Caki2 (cell line): ENCODE measurements around the gene EPHA4. TPM values are rescaled to one million over a fixed set of nuclear protein-coding genes. Genes with fewer than 3 reads are reported as not detected.

ENCODE experiments used
- DNase-seq: peaks from one replicate; pipeline ENCODE4 v3.0.0-alpha.2; 2015; ENCODE audit warnings: low read depth
- in situ Hi-C: cut with HindIII; loops from 2 replicates; pipeline ENCODE4 v1.10.0; 2016; ENCODE audit warnings: low sequenced_read_pairs, low pct_unique_long_range_greater_than_20kb, mixed read lengths
- total RNA-seq: library from RNA; depleted of rRNA; stranded (reverse); fragments of >200 nt; shearing (Covaris generic); gene quantifications from 2 replicates; pipeline ENCODE4 v1.2.3, GENCODE V29; 2014; ENCODE audit warnings: low replicate concordance

Gene EPHA4
- total RNA-seq, 1 experiment from 2014 or later = 7.5 TPM

DNA sequence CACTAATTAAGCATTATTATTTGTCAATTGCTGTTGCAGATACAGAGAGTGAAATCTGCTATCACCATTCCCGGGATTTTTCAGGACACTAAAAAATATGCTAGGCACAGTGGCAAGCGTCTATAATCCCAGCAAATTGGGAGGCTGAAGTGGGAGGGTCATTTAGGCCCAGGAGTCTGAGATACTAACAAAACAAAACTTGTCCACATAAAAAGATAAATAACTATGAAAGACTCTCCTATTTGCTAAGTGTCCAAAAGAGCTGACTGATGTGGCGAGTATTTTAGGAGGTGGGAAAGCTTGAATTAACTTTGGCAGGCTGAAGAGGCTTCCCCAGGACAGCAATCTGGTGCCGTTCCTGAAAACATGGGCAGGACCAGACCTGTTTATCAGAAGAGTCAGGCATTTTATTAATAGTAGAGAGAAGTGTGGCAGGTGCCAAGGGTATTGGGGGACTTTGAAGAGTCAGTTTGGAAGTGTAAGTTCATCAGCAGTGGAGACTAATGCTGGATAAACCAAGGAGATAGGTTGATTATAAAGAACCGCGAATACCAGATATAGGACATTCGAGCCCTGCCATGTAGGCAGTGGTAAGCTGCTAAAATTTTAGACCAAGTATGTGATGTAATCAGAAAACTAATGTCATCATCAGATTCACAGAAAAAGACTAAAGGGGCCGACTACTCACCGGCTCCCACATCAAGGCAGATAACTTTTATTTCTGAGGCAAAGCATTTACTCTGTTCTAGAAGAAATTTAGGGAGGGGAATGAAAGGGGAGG is 201.8 kb downstream of the EPHA4 start:
- DNase-seq = no peak
- in situ Hi-C loops = no loop called here
